Measurements from ENCODE around the gene ACTR1B. TPM values are rescaled to one million over a fixed set of nuclear protein-coding genes. Genes with fewer than 3 reads are reported as not detected.

ACTR1B gene
- total RNA-seq, 1 donor from 2014 or later: 35.6 TPM

DNA sequence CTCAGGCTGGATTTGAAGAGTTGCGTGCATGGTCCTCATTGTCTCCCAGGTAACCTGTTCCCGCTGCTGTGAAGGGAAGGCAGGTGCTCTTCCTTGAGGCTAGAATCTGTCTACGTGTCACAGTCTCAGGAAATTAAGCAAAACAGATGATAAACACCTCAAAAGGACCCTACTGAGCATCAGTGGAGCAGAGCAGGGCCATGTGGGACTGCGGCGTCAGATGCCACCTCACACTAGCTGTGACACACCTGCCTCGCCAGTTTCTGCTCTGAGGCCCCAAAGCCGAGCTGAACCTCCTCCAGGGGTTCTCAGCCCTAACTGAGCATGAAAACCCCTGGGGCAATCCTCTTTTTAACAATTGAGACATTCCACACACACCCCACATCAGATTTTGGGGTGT, 7.7 kb upstream of the ACTR1B start:
- Histone ChIP-seq H3K4me2 (ENCODE audit: low read length) (no peak overlapping the region), H3K79me2 (ENCODE audit: insufficient read depth, low read length) (no peaks in the 10 kb centered on the region), H3K4me3 (ENCODE audit: insufficient read depth, low read depth, low read length) (no peak overlapping the region), H3K4me1 (ENCODE audit: insufficient read depth, low read length) (peaks cover 5% of the 10 kb centered on the region), H3K27ac (ENCODE audit: low read depth, low read length) (no peak overlapping the region), H4K20me1 (ENCODE audit: insufficient read depth, low read length) (no peaks in the 10 kb centered on the region), H3K9ac (ENCODE audit: low read length) (no peak overlapping the region), H2AFZ (ENCODE audit: low read depth, low read length) (no peak overlapping the region), H3K27me3 (ENCODE audit: insufficient read depth, low read length) (no peaks in the 10 kb centered on the region), H3K36me3 (ENCODE audit: insufficient read depth, low read length) (no peaks in the 10 kb centered on the region), H3K9me3 (ENCODE audit: insufficient read depth, low read depth, low read length) (no peaks in the 10 kb centered on the region)
- H3K4me1 Mint-ChIP-seq (ENCODE audit: low read depth, unreplicated experiment): peaks cover 4% of the 10 kb centered on the region
- H3K9me3 Mint-ChIP-seq (ENCODE audit: unreplicated experiment): no peaks in the 10 kb centered on the region
- H3K27ac Mint-ChIP-seq (ENCODE audit: unreplicated experiment): no peak overlapping the region
- H3K27me3 Mint-ChIP-seq (ENCODE audit: low read depth, unreplicated experiment): no peaks in the 10 kb centered on the region
- peaks cover 6% of the 10 kb centered on the region for H3K36me3 Mint-ChIP-seq (ENCODE audit: low read depth, unreplicated experiment)
- TF ChIP-seq, protein P1, sequence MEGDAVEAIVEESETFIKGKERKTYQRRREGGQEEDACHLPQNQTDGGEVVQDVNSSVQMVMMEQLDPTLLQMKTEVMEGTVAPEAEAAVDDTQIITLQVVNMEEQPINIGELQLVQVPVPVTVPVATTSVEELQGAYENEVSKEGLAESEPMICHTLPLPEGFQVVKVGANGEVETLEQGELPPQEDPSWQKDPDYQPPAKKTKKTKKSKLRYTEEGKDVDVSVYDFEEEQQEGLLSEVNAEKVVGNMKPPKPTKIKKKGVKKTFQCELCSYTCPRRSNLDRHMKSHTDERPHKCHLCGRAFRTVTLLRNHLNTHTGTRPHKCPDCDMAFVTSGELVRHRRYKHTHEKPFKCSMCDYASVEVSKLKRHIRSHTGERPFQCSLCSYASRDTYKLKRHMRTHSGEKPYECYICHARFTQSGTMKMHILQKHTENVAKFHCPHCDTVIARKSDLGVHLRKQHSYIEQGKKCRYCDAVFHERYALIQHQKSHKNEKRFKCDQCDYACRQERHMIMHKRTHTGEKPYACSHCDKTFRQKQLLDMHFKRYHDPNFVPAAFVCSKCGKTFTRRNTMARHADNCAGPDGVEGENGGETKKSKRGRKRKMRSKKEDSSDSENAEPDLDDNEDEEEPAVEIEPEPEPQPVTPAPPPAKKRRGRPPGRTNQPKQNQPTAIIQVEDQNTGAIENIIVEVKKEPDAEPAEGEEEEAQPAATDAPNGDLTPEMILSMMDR (IDR thresholded peaks at IDR 0.05; ENCODE audit: insufficient read depth, low read depth, low read length): no peak
- no peak for TF ChIP-seq EZH2 (IDR thresholded peaks at IDR 0.05; ENCODE audit: insufficient read depth, low read length)
- FAIRE-seq: no peak
- no peak overlapping the region for H3K4me3 Mint-ChIP-seq (ENCODE audit: unreplicated experiment)
- no peak for DNase-seq (ENCODE audit: low read depth)

DNA sequence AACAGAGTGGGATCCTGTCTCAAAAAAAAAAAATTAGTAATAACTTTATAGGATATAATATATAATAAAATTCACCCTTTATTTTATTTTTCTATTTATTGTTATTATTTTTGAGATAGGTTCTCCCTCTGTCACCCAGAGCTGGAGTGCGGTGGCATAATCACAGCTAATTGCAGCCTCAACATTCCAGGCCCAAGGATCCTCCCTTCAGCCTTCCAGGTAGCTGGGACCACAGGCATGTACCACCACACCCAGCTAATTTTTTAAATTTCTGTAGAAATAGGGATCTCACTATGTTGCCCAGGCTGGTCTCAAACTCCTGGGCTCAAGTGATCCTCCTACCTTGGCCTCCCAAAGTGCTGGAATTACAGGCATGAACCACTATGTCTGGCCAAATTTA, 6.6 kb upstream of the ACTR1B start:
- Histone ChIP-seq H3K4me1 (ENCODE audit: insufficient read depth, low read length) (peaks cover 5% of the 10 kb centered on the region), H3K4me2 (ENCODE audit: low read length) (no peak overlapping the region), H4K20me1 (ENCODE audit: insufficient read depth, low read length) (no peaks in the 10 kb centered on the region), H3K79me2 (ENCODE audit: insufficient read depth, low read length) (no peaks in the 10 kb centered on the region), H3K27me3 (ENCODE audit: insufficient read depth, low read length) (no peaks in the 10 kb centered on the region), H3K4me3 (ENCODE audit: insufficient read depth, low read depth, low read length) (no peak overlapping the region), H2AFZ (ENCODE audit: low read depth, low read length) (no peak overlapping the region), H3K9me3 (ENCODE audit: insufficient read depth, low read depth, low read length) (no peaks in the 10 kb centered on the region), H3K27ac (ENCODE audit: low read depth, low read length) (no peak overlapping the region), H3K36me3 (ENCODE audit: insufficient read depth, low read length) (no peaks in the 10 kb centered on the region), H3K9ac (ENCODE audit: low read length) (no peak overlapping the region)
- Mint-ChIP-seq H3K36me3 (ENCODE audit: low read depth, unreplicated experiment) (peaks cover 6% of the 10 kb centered on the region), H3K4me1 (ENCODE audit: low read depth, unreplicated experiment) (peaks cover 4% of the 10 kb centered on the region), H3K4me3 (ENCODE audit: unreplicated experiment) (no peak overlapping the region), H3K9me3 (ENCODE audit: unreplicated experiment) (no peaks in the 10 kb centered on the region), H3K27me3 (ENCODE audit: low read depth, unreplicated experiment) (no peaks in the 10 kb centered on the region), H3K27ac (ENCODE audit: unreplicated experiment) (no peak overlapping the region)
- DNase-seq (ENCODE audit: low read depth): no peak
- TF ChIP-seq, protein P1 (IDR thresholded peaks at IDR 0.05; ENCODE audit: insufficient read depth, low read depth, low read length): no peak
- no peak for TF ChIP-seq EZH2 (IDR thresholded peaks at IDR 0.05; ENCODE audit: insufficient read depth, low read length)
- no peak for FAIRE-seq

DNA sequence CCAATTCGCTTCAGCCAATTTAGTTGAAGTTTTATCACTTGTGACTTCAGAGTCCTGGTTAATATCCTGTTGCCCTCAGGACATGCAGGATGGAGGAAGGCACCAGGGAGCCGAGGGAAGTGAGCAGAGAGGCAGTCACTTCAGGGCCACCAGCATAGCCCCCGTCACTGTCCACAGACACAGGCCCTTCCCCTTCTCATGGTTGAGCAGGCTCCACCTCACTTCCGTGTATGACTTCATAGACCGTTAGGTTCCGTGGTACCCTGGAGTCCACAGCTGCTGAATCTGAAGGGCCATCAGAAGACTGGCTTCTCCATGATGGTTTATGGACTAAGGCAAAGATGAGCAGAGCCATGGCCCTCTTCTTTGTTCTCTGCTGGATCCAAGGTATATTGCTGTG, 5.6 kb upstream of the ACTR1B start, which contains the start of gene C2orf92:
Gene C2orf92, plus strand, starts transcription at position 266 of the 400 bp plus-strand sequence. Its CDS starts 76 bp downstream, at position 342.
- no peaks in the 10 kb centered on the region for H3K27me3 ChIP-seq (ENCODE audit: insufficient read depth, low read length)
- H3K27ac ChIP-seq (ENCODE audit: low read depth, low read length): no peak within 1 kb of the TSS
- Mint-ChIP-seq H3K4me3 (ENCODE audit: unreplicated experiment) (no peak within 1 kb of the TSS), H3K27ac (ENCODE audit: unreplicated experiment) (no peak within 1 kb of the TSS), H3K27me3 (ENCODE audit: low read depth, unreplicated experiment) (no peaks in the 10 kb centered on the region), H3K9me3 (ENCODE audit: unreplicated experiment) (no peaks in the 10 kb centered on the region), H3K36me3 (ENCODE audit: low read depth, unreplicated experiment) (peaks cover 6% of the 10 kb centered on the region), H3K4me1 (ENCODE audit: low read depth, unreplicated experiment) (peaks cover 4% of the 10 kb centered on the region)
- no peak within 1 kb of the TSS for H3K9ac ChIP-seq (ENCODE audit: low read length)
- H3K4me2 ChIP-seq (ENCODE audit: low read length): no peak within 1 kb of the TSS
- peaks cover 5% of the 10 kb centered on the region for H3K4me1 ChIP-seq (ENCODE audit: insufficient read depth, low read length)
- no peaks in the 10 kb centered on the region for H3K79me2 ChIP-seq (ENCODE audit: insufficient read depth, low read length)
- H4K20me1 ChIP-seq (ENCODE audit: insufficient read depth, low read length): no peaks in the 10 kb centered on the region
- no peak for FAIRE-seq
- no peaks in the 10 kb centered on the region for H3K36me3 ChIP-seq (ENCODE audit: insufficient read depth, low read length)
- TF ChIP-seq EZH2 (IDR thresholded peaks at IDR 0.05; ENCODE audit: insufficient read depth, low read length): no peak
- TF ChIP-seq, protein P1 (IDR thresholded peaks at IDR 0.05; ENCODE audit: insufficient read depth, low read depth, low read length): no peak
- no peaks in the 10 kb centered on the region for H3K9me3 ChIP-seq (ENCODE audit: insufficient read depth, low read depth, low read length)
- no peak within 1 kb of the TSS for H2AFZ ChIP-seq (ENCODE audit: low read depth, low read length)
- H3K4me3 ChIP-seq (ENCODE audit: insufficient read depth, low read depth, low read length): no peak within 1 kb of the TSS
- no peak for DNase-seq (ENCODE audit: low read depth)

Data from astrocyte (in vitro differentiated cells and primary cell).